PFSK-1 (cell line): ENCODE data around the gene MSANTD1.

Experiments used
- FOXP2 ChIP-seq: optimal IDR thresholded peaks from 2 replicates; pipeline ENCODE3; 2011; ENCODE audit warnings: borderline replicate concordance, control low read depth, inconsistent platforms; ENCODE audit not compliant: insufficient read depth; ENCODE audit errors: extremely low read length, extremely low read depth
- POLR2AphosphoS5 ChIP-seq: IDR thresholded peaks from 2 replicates; pipeline ENCODE4 v1.6.1; 2012; ENCODE audit warnings: low read depth, mild to moderate bottlenecking, control low read depth, low read length, moderate library complexity
- REST ChIP-seq, 2 experiments: IDR thresholded peaks; 2 replicates each; pipeline versions ENCODE4 v1.6.1 to v1.8.0; 2011 to 2012; ENCODE audit warnings: low read depth in 2 of 2, low read length in 2 of 2, control low read depth in 1 of 2, inconsistent platforms in 1 of 2, mild to moderate bottlenecking in 1 of 2, moderate library complexity in 1 of 2; ENCODE audit not compliant: insufficient read depth in 1 of 2
- SIN3A ChIP-seq: IDR thresholded peaks from 2 replicates; pipeline ENCODE4 v1.6.1; 2012; ENCODE audit warnings: mild to moderate bottlenecking, low read length, moderate library complexity, borderline replicate concordance; ENCODE audit not compliant: insufficient read depth
- TAF1 ChIP-seq: IDR thresholded peaks from 2 replicates; pipeline ENCODE4 v1.6.1; 2012; ENCODE audit warnings: low read length, control low read depth, borderline replicate concordance; ENCODE audit not compliant: insufficient read depth

GRCh38 chr4:3240936-3241522, 7.9 kb upstream of the MSANTD1 start:
- TF ChIP-seq SIN3A = no peak
- TF ChIP-seq POLR2AphosphoS5 = no peak
- no peak for TF ChIP-seq REST (IDR thresholded peaks at IDR 0.05; ENCODE audit: insufficient read depth in 1 of 2, low read depth in 2 of 2, low read length in 2 of 2)
- TF ChIP-seq TAF1 = no peak
- TF ChIP-seq FOXP2 = no peak
